Activated CD8-positive, alpha-beta T cell treated with anti-CD3 and anti-CD28 coated beads, Interleukin-2, amount 10 ng/mL, durations not matched to agents 7 days and 5 days (primary cell): Measurements from ENCODE around the gene KCNN1. TPM values are rescaled to one million over a fixed set of nuclear protein-coding genes. Genes with fewer than 3 reads are reported as not detected.
A peak's percentile ranks its signal among the peaks of the same experiment; 100 is the strongest.
"Not testable (repeated sequence)": the region's sequence is repeated elsewhere in the genome, so short reads cannot be mapped to it uniquely, and the experiment has no call there.

Source experiments
- ATAC-seq: fragments of 150-1000 bp; cut with Tn5 transposase; one replicate; pipeline ENCODE4 v1.10.0; 2021; ENCODE audit warnings: moderate library complexity
- CTCF ChIA-PET: fragments of 350-600 bp; sonication (Branson Sonifier 250); formaldehyde crosslinking; loops from one replicate; lab custom pipeline; 2021; ENCODE audit warnings: antibody characterized with exemption; lab: Charles Lee
- POLR2A ChIA-PET: fragments of 350-600 bp; sonication (Branson Sonifier 250); formaldehyde crosslinking; loops from one replicate; lab custom pipeline; 2021; ENCODE audit warnings: antibody characterized with exemption; lab: Charles Lee
- DNase-seq: peaks from one replicate; pipeline ENCODE4 v3.0.0-alpha.2; 2020
- H3K27ac Mint-ChIP-seq: one replicate; pipeline ENCODE4 v1.8.0; 2021; ENCODE audit warnings: mild to moderate bottlenecking, mixed read lengths
- H3K27me3 Mint-ChIP-seq: one replicate; pipeline ENCODE4 v1.8.0; 2021; ENCODE audit warnings: low read depth, mixed read lengths
- H3K36me3 Mint-ChIP-seq: one replicate; pipeline ENCODE4 v1.8.0; 2021; ENCODE audit warnings: low read depth, mixed read lengths
- H3K4me1 Mint-ChIP-seq: one replicate; pipeline ENCODE4 v1.8.0; 2021; ENCODE audit warnings: low read depth, mixed read lengths
- H3K4me3 Mint-ChIP-seq: one replicate; pipeline ENCODE4 v1.8.0; 2021; ENCODE audit warnings: mild to moderate bottlenecking, mixed read lengths
- H3K9me3 Mint-ChIP-seq: one replicate; pipeline ENCODE4 v1.8.0; 2022; ENCODE audit warnings: mixed read lengths; ENCODE audit not compliant: insufficient read depth
- total RNA-seq, 2 experiments: library from RNA; stranded (reverse); gene quantifications; one replicate each; pipeline ENCODE4 v1.2.3, GENCODE V29; 2021

Gene KCNN1
- total RNA-seq, result not detected

DNA sequence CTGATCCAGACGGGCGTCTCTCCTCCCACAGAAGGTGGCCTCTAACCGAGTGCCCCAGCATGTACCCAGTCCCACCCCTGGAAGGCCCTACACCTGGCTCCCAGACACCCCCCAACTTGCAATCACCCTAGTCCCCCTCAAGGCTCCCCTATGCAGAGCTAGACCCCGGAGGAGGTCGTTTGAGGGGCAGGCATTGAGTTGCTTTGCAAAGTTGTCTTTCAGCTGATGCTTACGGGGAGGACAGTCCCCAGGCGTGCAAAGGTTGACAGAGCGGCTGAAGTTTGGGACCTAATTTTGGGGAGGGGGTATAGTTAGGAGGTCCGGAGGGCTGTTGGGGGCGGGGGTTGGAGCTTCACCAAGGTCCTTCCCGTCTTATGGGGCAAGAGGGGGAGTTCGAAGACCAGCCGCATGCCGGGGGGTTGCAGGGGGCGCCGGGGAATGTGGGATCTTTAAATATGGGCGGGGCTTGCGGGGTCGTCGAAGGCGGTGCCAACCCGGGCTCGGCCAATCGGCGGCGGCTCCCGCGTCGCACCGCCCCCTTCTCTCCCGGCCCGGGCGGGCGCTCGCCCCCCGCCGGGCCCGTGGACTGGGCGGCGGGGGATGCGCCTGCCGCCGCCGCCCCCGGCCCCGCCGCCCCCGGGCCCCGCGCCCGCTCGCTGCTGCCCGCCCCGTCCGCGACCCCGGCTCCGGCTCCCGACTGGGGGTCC, at the start of gene KCNN1:
KCNN1 (plus strand) TSS at position 558 of the 707 bp plus-strand sequence. CDS start 6,782 bp downstream, outside the sequence.
- H3K36me3 Mint-ChIP-seq, result no peaks in the 10 kb centered on the region
- ATAC-seq (no peak), DNase-seq (no peak)
- no peaks in the 10 kb centered on the region for H3K9me3 Mint-ChIP-seq
- no peak within 1 kb of the TSS for H3K4me3 Mint-ChIP-seq
- ChIA-PET POLR2A (no interaction called here), CTCF (interaction anchor here (1.0 to 1.8 kb wide), 5 partner anchors 21 to 107 kb away, joined by 3 to 5 read pairs (median 4); partner anchors contain the start of genes CCDC124 and RPL18A)
- peaks cover 9% of the 10 kb centered on the region for H3K4me1 Mint-ChIP-seq
- no peak within 1 kb of the TSS for H3K27ac Mint-ChIP-seq
- H3K27me3 Mint-ChIP-seq, result peaks cover 34% of the 10 kb centered on the region

GRCh38 chr19:17918151-17918550, 48.8 kb upstream of the KCNN1 start:
- ATAC-seq, H3K27me3 Mint-ChIP-seq, CTCF ChIA-PET, DNase-seq, H3K9me3 Mint-ChIP-seq, H3K4me1 Mint-ChIP-seq, POLR2A ChIA-PET, H3K27ac Mint-ChIP-seq, H3K4me3 Mint-ChIP-seq, H3K36me3 Mint-ChIP-seq: not testable (repeated sequence)

DNA sequence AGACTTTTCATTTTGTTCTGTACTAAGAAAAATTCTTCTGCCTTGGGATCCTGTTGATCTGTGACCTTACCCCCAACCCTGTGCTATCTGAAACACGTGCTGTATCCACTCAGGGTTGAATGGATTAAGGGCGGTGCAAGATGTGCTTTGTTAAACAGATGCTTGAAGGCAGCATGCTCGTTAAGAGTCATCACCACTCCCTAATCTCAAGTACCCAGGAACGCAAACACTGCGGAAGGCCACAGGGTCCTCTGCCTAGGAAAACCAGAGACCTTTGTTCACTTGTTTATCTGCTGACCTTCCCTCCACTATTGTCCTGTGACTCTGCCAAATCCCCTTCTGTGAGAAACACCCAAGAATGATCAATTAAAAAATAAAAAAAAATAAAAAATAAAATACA, 47.8 kb upstream of the KCNN1 start:
- H3K4me1 Mint-ChIP-seq, H3K4me3 Mint-ChIP-seq, DNase-seq, POLR2A ChIA-PET, H3K27me3 Mint-ChIP-seq, H3K9me3 Mint-ChIP-seq, H3K27ac Mint-ChIP-seq, H3K36me3 Mint-ChIP-seq, ATAC-seq: not testable (repeated sequence)
- CTCF ChIA-PET, result interaction anchor here (1.0 kb wide), 1 partner anchor 59 kb away, joined by 3 read pairs; the partner anchor contains the start of gene RPL18A

GRCh38 chr19:17920527-17920926, 46.4 kb upstream of the KCNN1 start:
- ChIA-PET POLR2A (no interaction called here), CTCF (interaction anchor here (1.0 kb wide), 1 partner anchor 12 kb away, joined by 4 read pairs; the partner anchor contains the start of gene CCDC124)
- Mint-ChIP-seq H3K4me3 (no peak overlapping the region), H3K27me3 (no peaks in the 10 kb centered on the region), H3K36me3 (no peaks in the 10 kb centered on the region), H3K4me1 (no peaks in the 10 kb centered on the region), H3K27ac (no peak overlapping the region), H3K9me3 (no peaks in the 10 kb centered on the region)
- ATAC-seq, result no peak
- no peak for DNase-seq

- Mint-ChIP-seq H3K27ac (no peak overlapping the region), H3K27me3 (no peaks in the 10 kb centered on the region), H3K36me3 (no peaks in the 10 kb centered on the region), H3K9me3 (no peaks in the 10 kb centered on the region), H3K4me3 (no peak overlapping the region), H3K4me1 (no peaks in the 10 kb centered on the region)
- POLR2A ChIA-PET, result no interaction called here
- DNase-seq (no peak), ATAC-seq (no peak)
- CTCF ChIA-PET, result no interaction called here
These were observed 44.8 kb upstream of the KCNN1 start for GRCh38 chr19:17922138-17922537.

GRCh38 chr19:17926044-17926443, 40.9 kb upstream of the KCNN1 start:
- H3K4me3 Mint-ChIP-seq, result no peak overlapping the region
- peaks cover 2% of the 10 kb centered on the region for H3K27me3 Mint-ChIP-seq
- H3K27ac Mint-ChIP-seq, result no peak overlapping the region
- H3K4me1 Mint-ChIP-seq, result peaks cover 2% of the 10 kb centered on the region
- H3K36me3 Mint-ChIP-seq, result no peaks in the 10 kb centered on the region
- no peak for DNase-seq
- H3K9me3 Mint-ChIP-seq, result no peaks in the 10 kb centered on the region
- ChIA-PET CTCF (no interaction called here), POLR2A (no interaction called here)
- ATAC-seq, result no peak

GRCh38 chr19:17929056-17929455, 37.9 kb upstream of the KCNN1 start:
- no peak overlapping the region for H3K4me3 Mint-ChIP-seq
- peaks cover 2% of the 10 kb centered on the region for H3K27me3 Mint-ChIP-seq
- no peaks in the 10 kb centered on the region for H3K9me3 Mint-ChIP-seq
- H3K27ac Mint-ChIP-seq, result no peak overlapping the region
- ChIA-PET CTCF (interaction anchor here (1.2 to 7.4 kb wide), 3 partner anchors 9 to 67 kb away, joined by 5 to 289 read pairs (median 6); partner anchors contain the start of gene RPL18A), POLR2A (interaction anchor here (0.6 kb wide), 1 partner anchor 70 kb away, joined by 3 read pairs; the partner anchor contains the start of gene RPL18A)
- DNase-seq (no peak), ATAC-seq (no peak)
- H3K36me3 Mint-ChIP-seq, result no peaks in the 10 kb centered on the region
- peaks cover 18% of the 10 kb centered on the region for H3K4me1 Mint-ChIP-seq

DNA sequence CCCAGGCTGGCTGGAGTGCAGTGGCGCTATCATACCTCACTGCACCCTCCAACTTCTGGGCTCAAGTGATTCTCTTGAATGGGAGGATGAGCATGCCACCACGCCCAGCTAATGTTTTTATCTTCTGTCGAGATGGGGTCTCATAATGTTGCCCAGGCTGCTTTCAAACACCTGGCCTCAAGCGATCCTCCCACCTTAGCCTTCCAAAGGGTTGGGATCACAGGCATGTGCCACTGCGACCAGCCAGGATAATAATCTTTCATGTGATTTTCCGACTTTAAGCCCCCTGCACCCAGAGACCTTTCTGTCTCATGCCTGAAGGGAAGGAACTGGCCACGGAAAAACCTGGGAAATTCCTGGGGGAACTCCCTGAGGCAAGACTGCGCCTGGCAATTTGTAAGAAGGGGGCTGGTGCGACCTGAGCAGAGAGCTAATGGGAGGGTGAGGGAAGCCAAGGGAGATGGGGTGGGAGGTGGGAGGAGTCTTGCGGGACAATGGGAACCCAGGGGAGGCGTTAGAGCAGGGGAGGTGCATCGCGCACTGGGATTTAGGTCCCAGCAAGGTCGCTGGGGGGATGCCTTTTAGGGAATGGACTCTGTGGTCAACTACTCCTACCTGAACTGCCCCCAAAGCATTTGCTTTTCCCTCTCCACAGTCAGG, 35.2 kb upstream of the KCNN1 start:
- Mint-ChIP-seq H3K9me3 (no peaks in the 10 kb centered on the region), H3K36me3 (no peaks in the 10 kb centered on the region), H3K27ac (peak overlapping the region; percentile 23), H3K4me1 (peaks cover 21% of the 10 kb centered on the region), H3K27me3 (peaks cover 2% of the 10 kb centered on the region), H3K4me3 (peak overlapping the region; percentile 49)
- ATAC-seq (no peak), DNase-seq (no peak)
- ChIA-PET POLR2A (interaction anchor here (0.8 to 2.8 kb wide), 9 partner anchors 13 to 325 kb away, joined by 3 to 69 read pairs (median 6); partner anchors contain the start of genes JAK3 and RPL18A), CTCF (interaction anchor here (0.9 to 7.4 kb wide), 19 partner anchors 14 to 227 kb away, joined by 3 to 289 read pairs (median 8); partner anchors contain the start of genes JAK3, MAP1S, RPL18A and SLC5A5)

- ChIA-PET POLR2A (interaction anchor here (0.6 to 2.8 kb wide), 13 partner anchors 12 to 326 kb away, joined by 3 to 69 read pairs (median 5); partner anchors contain the start of genes FCHO1, JAK3 and RPL18A), CTCF (interaction anchor here (0.6 to 7.4 kb wide), 39 partner anchors 8 to 492 kb away, joined by 3 to 289 read pairs (median 4); partner anchors contain the start of genes ARRDC2, B3GNT3, JAK3 and KCNN1)
- H3K4me3 Mint-ChIP-seq, result peak within 1 kb of the TSS; percentile 83
- peaks cover 21% of the 10 kb centered on the region for H3K4me1 Mint-ChIP-seq
- peaks cover 4% of the 10 kb centered on the region for H3K36me3 Mint-ChIP-seq
- ATAC-seq (peak; percentile 99), DNase-seq (peak; percentile 95)
- H3K27me3 Mint-ChIP-seq, result peaks cover 2% of the 10 kb centered on the region
- no peaks in the 10 kb centered on the region for H3K9me3 Mint-ChIP-seq
- peak within 1 kb of the TSS; percentile 96 for H3K27ac Mint-ChIP-seq
These were observed 34.2 kb upstream of the KCNN1 start, which contains the start of gene CCDC124 for GRCh38 chr19:17932485-17933338. Gene CCDC124, plus strand, starts transcription at chr19:17933015. Its CDS starts 3,406 bp downstream, at chr19:17936421.

DNA sequence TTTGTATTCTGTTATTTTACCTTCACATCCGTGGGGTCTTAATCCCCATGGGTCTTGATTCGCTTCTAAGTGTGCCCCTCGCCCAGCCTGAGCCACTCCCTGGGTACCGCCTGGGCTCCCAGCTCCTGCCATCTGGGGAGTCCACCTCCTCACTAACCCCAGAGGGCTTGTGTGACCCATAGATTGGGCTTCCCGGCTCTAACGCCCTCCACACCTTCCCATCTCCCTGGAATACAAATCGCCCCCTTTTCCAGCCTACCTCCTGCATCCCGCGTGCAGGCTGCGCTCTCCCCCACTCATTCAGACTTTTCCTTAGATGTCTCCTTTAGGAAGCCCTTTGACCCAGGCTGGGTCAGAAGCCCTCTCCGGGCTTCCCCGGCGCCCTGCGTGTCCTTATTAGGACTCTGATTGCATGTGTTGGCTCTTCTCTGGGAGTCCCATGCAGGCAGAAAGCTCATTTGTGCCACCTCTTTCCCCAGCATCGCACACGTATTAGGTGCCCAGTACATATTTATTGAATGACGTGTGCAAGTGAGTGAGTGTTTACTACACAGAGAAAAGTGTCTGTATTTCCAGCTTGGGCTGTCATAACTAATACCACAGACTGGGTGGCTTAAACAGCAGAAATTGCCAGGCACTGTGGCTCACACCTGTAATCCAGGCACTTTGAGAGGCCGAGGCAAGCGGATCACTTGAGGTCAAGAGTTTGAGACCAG, 33.3 kb upstream of the KCNN1 start:
- H3K27ac Mint-ChIP-seq, result peak overlapping the region; percentile 96
- ATAC-seq, result no peak
- peaks cover 4% of the 10 kb centered on the region for H3K36me3 Mint-ChIP-seq
- peaks cover 21% of the 10 kb centered on the region for H3K4me1 Mint-ChIP-seq
- H3K4me3 Mint-ChIP-seq, result peak overlapping the region; percentile 83
- CTCF ChIA-PET, result interaction anchor here (0.6 to 7.4 kb wide), 38 partner anchors 9 to 493 kb away, joined by 3 to 289 read pairs (median 4); partner anchors contain the start of genes ARRDC2, B3GNT3, JAK3 and KCNN1
- POLR2A ChIA-PET, result interaction anchor here (0.6 to 2.8 kb wide), 12 partner anchors 11 to 327 kb away, joined by 3 to 69 read pairs (median 4); partner anchors contain the start of genes FCHO1, JAK3 and RPL18A
- DNase-seq, result no peak
- H3K27me3 Mint-ChIP-seq, result peaks cover 2% of the 10 kb centered on the region
- H3K9me3 Mint-ChIP-seq, result no peaks in the 10 kb centered on the region
